Pancreas (tissue), 10 donors: ENCODE data around the gene MACROD1. TPM values are rescaled to one million over a fixed set of nuclear protein-coding genes. Genes with fewer than 3 reads are reported as not detected.

ENCODE experiments used
- ATAC-seq, 4 donors: fragments of 200-7000 bp; cut with Tn5 transposase; one replicate each; pipeline versions ENCODE4 v1.8.0 to v1.9.1; 2020; ENCODE audit warnings: mild to moderate bottlenecking in 4 of 4, moderate library complexity in 4 of 4
- DNase-seq, 6 donors: peaks; one replicate each; pipeline ENCODE4 v3.0.0-alpha.2; 2020
- FAIRE-seq: peaks from 2 replicates; lab custom pipeline; 2012; peaks lifted over from hg19 to GRCh38; lab: Jason Lieb, UNC
- H3K27ac ChIP-seq, 4 donors: fragments of 200-600 bp; sonication (generic); 1 replicate in 3 of 4; 2 replicates in 1 of 4; pipeline versions ENCODE4 v1.5.0 to v1.8.0; 2020
- H3K27me3 ChIP-seq, 4 donors: fragments of 200-600 bp; one replicate each; pipeline ENCODE4 v1.8.0; 2021
- H3K36me3 ChIP-seq, 3 donors: fragments of 200-600 bp; sonication (generic) in 1 of 3; one replicate each; pipeline versions ENCODE4 v1.5.0 to v1.8.0; 2020 to 2021
- H3K4me1 ChIP-seq, 3 donors: fragments of 200-600 bp; one replicate each; pipeline ENCODE4 v1.8.0; 2021
- H3K4me3 ChIP-seq, 4 donors: fragments of 200-600 bp; sonication (generic) in 2 of 4; one replicate each; pipeline versions ENCODE4 v1.5.0 to v1.8.0; 2020 to 2021
- H3K9me3 ChIP-seq, 4 donors: fragments of 200-600 bp; one replicate each; pipeline ENCODE4 v1.8.0; 2021
- CTCF ChIP-seq, 4 donors: fragments of 200-600 bp; sonication (generic) in 3 of 4; IDR thresholded peaks; one replicate each; pipeline versions ENCODE4 v1.5.0 to v1.8.0; 2021; ENCODE audit warnings: antibody characterized with exemption in 4 of 4
- WGBS, 2 donors: extraction: QIAGEN DNeasy Blood & Tissue Kit; methylation state at CpG; one replicate each; pipeline ENCODE4 v1.1.7; 2013; 5-methylcytosine and 5-hydroxymethylcytosine counted together
- intact Hi-C, 3 donors: fragments of 100-400 bp; cut with DNase I; formaldehyde crosslinking; loops; one replicate each; pipeline versions ENCODE4 v1.11.1 to v1.14.2; 2022
- polyA plus RNA-seq, 2 donors: library from polyadenylated mRNA; stranded (reverse); fragments of 200-250 nt; gene quantifications; one replicate each; pipeline ENCODE4 v1.2.3, GENCODE V29; 2013
- total RNA-seq, 6 donors: library from RNA; stranded (reverse); fragmentation: NEBNext Ultra II Directional in 4 of 6; extraction: Animal tissue kit (Norgen Biotek cat#: 25700) in 4 of 6; gene quantifications; one replicate each; pipeline versions ENCODE4 v1.2.1 to v1.2.4, GENCODE V29; 2021 to 2023
- donor health status: healthy with polysubstance abuse.
- donor health status: DM: no; HTN: no; CAD: no; lungs with moderate emphysema.
- donor health status: DM: no; HTN: no; CAD: no.
- donor health status: control.
- donor health status: control.
- donor health status: Bipolar disorder and iron deficiency.
- donor health status: DM: yes; HTN: yes; CAD: no.
- donor health status: DM: no; HTN: no; CAD: no.
- donor health status: DM: no; HTN: no; CAD: no.
- donor health status: DM: yes; HTN: yes; CAD: no.

Gene MACROD1
- total and polyA plus RNA-seq, 8 donors, result 26.0 to 126 (median 34.8) TPM

- Histone ChIP-seq H3K9me3 (no peaks in the 10 kb centered on the region), H3K36me3 (peaks cover 0 to 20% (median 12%) of the 10 kb centered on the region in 3 donors), H3K4me3 (peak overlapping the region in 1 of 4 donors; percentile 27), H3K27ac (no peak overlapping the region), H3K27me3 (no peaks in the 10 kb centered on the region), H3K4me1 (peaks cover 0 to 5% (median 2%) of the 10 kb centered on the region in 3 donors)
- no peak for TF ChIP-seq CTCF (IDR thresholded peaks at IDR 0.05)
- peak in 2 of 6 donors; percentile 57 to 72 for DNase-seq
- intact Hi-C loops, result loop anchor here in 2 of 3 donors (5.0 to 10.0 kb wide), 3 partner anchors 65 to 295 kb away; partner anchors contain the start of gene KCNK4 (in 1 of the 2)
- no peak for FAIRE-seq
- 59 to 61% methylated on average over 59 of the region's 59 CpGs for WGBS, 2 donors
- ATAC-seq, result peak; percentile 19 to 67 (median 49)
Observed at GRCh38 chr11:63999349-64000025, 166.4 kb downstream of the MACROD1 start.

GRCh38 chr11:63998558-63999348 is 167.2 kb downstream of the MACROD1 start:
- Histone ChIP-seq H3K27me3 (no peaks in the 10 kb centered on the region), H3K4me3 (peak overlapping the region in 1 of 4 donors; percentile 27), H3K27ac (no peak overlapping the region), H3K36me3 (peaks cover 0 to 20% (median 12%) of the 10 kb centered on the region in 3 donors), H3K9me3 (no peaks in the 10 kb centered on the region), H3K4me1 (peaks cover 0 to 5% (median 0%) of the 10 kb centered on the region in 3 donors)
- TF ChIP-seq CTCF (IDR thresholded peaks at IDR 0.05), result no peak
- intact Hi-C loops, result loop anchor here in 1 of 3 donors (10.0 kb wide), 1 partner anchor 296 kb away; the partner anchor contains the start of gene KCNK4
- DNase-seq (no peak), FAIRE-seq (no peak), ATAC-seq (peak in 2 of 4 donors; percentile 1)
- 90 to 91% methylated on average over 41 to 54 of the region's 54 CpGs for WGBS, 2 donors

- no peak overlapping the region for H3K4me3 ChIP-seq
- DNase-seq, result no peak
- no peaks in the 10 kb centered on the region for H3K9me3 ChIP-seq
- H3K36me3 ChIP-seq, result peaks cover 0 to 20% (median 12%) of the 10 kb centered on the region in 3 donors
- no peak for ATAC-seq
- no peak for FAIRE-seq
- WGBS, 2 donors, result 82 to 89% methylated on average over 11 of the region's 11 CpGs
- peaks cover 0 to 5% (median 0%) of the 10 kb centered on the region in 3 donors for H3K4me1 ChIP-seq
- H3K27ac ChIP-seq, result no peak overlapping the region
- intact Hi-C loops, result loop anchor here in 1 of 3 donors (10.0 kb wide), 1 partner anchor 297 kb away; the partner anchor contains the start of gene KCNK4
- no peak for TF ChIP-seq CTCF (IDR thresholded peaks at IDR 0.05)
- H3K27me3 ChIP-seq, result no peaks in the 10 kb centered on the region
Observed at GRCh38 chr11:63997801-63998337, 168.0 kb downstream of the MACROD1 start.

- H3K27ac ChIP-seq, result no peak overlapping the region
- no peak for ATAC-seq
- no peak for TF ChIP-seq CTCF (IDR thresholded peaks at IDR 0.05)
- no peaks in the 10 kb centered on the region for H3K27me3 ChIP-seq
- peaks cover 0 to 20% (median 12%) of the 10 kb centered on the region in 3 donors for H3K36me3 ChIP-seq
- no peak overlapping the region for H3K4me3 ChIP-seq
- intact Hi-C loops, result loop anchor here in 1 of 3 donors (10.0 kb wide), 1 partner anchor 298 kb away; the partner anchor contains the start of gene KCNK4
- no peak for FAIRE-seq
- 92 to 97% methylated on average over 26 to 27 of the region's 27 CpGs for WGBS, 2 donors
- DNase-seq, result no peak
- H3K9me3 ChIP-seq, result no peaks in the 10 kb centered on the region
- H3K4me1 ChIP-seq, result peaks cover 0 to 5% (median 0%) of the 10 kb centered on the region in 3 donors
Observed at GRCh38 chr11:63997104-63997700, 168.7 kb downstream of the MACROD1 start.
